K562 (cell line): ENCODE results near the gene ZFYVE28. TPM values are rescaled to one million over a fixed set of nuclear protein-coding genes. Genes with fewer than 3 reads are reported as not detected.

Source experiments
- FIP1L1 ChIP-seq: fragments of 200-400 bp; formaldehyde crosslinking; IDR thresholded peaks from 2 replicates; pipeline ENCODE4 v1.6.1; 2018; ENCODE audit warnings: mild to moderate bottlenecking, low read depth, low read length; ENCODE audit not compliant: poor library complexity, severe bottlenecking
- MXD1 ChIP-seq: fragments of 250-450 bp; sonication (Bioruptor Pico); IDR thresholded peaks from 2 replicates; pipeline ENCODE4 v1.8.0; 2021; ENCODE audit warnings: borderline replicate concordance, mild to moderate bottlenecking, moderate library complexity; ENCODE audit not compliant: poor library complexity, severe bottlenecking
- TSHZ1 ChIP-seq: fragments of 250-450 bp; sonication (Bioruptor Pico); IDR thresholded peaks from 2 replicates; pipeline ENCODE4 v1.4.0; 2020; ENCODE audit warnings: mild to moderate bottlenecking, moderate library complexity
- ZNF609 ChIP-seq: sonication (generic); formaldehyde crosslinking; IDR thresholded peaks from 2 replicates; pipeline ENCODE4 v1.8.1; 2023; ENCODE audit warnings: missing genetic modification reagents, mild to moderate bottlenecking, borderline replicate concordance
- polyA plus RNA-seq, 8 experiments: library from polyadenylated mRNA; depleted of rRNA in 4 of 8; stranded (reverse) in 5 of 8; unstranded in 3 of 8; fragments of >200 nt; fragmentation: Nextera tagmentation in 2 of 8; fragmentation: Illumina TruSeq in 1 of 8; extraction: Ambion mirVana in 2 of 8; extraction: Trizol in 1 of 8; gene quantifications; 2 replicates each; pipeline versions ENCODE4 v1.2.1 to v1.2.3, GENCODE V29; 2011 to 2014; ENCODE audit warnings: inconsistent platforms in 1 of 8, missing spikeins in 1 of 8
- total RNA-seq, 7 experiments: library from RNA; depleted of rRNA in 6 of 7; stranded (reverse); fragments of >200 nt in 6 of 7; fragmentation: Illumina TruSeq in 2 of 7; extraction: Trizol in 2 of 7; gene quantifications; 2 replicates each; pipeline versions ENCODE4 v1.2.1 to v1.2.3, GENCODE V29; 2011 to 2021; ENCODE audit warnings: low replicate concordance in 1 of 7

Gene ZFYVE28
- total and polyA plus RNA-seq, 9 of the 15 experiments (the other 6 are each of a cell fraction or from before 2014, with no cell fraction given) = 1.3 to 24.8 (median 8.9) TPM

GRCh38 chr4:2378401-2378800 is 40.0 kb downstream of the ZFYVE28 start (continued):
- TF ChIP-seq TSHZ1 (CRISPR knock-in tag) (no peak), MXD1 (no peak), FIP1L1 (no peak), ZNF609 (CRISPR knock-in tag) (no peak)
- TF ChIP-seq, all 486 proteins: peak for 0
